Mesenteric fat pad (tissue), 1 donor: Measurements from ENCODE around the gene KLF12. TPM values are rescaled to one million over a fixed set of nuclear protein-coding genes. Genes with fewer than 3 reads are reported as not detected.

Experiments used
- DNase-seq: peaks from one replicate; pipeline ENCODE4 v3.0.0-alpha.2; 2020; ENCODE audit warnings: low spot score
- total RNA-seq: library from RNA; stranded (reverse); fragmentation: NEBNext Ultra II Directional; extraction: Animal tissue kit (Norgen Biotek cat#: 25700); gene quantifications from one replicate; pipeline ENCODE4 v1.2.1, GENCODE V29; 2021
- donor health status: DM: yes; HTN: yes; CAD: no.

KLF12 gene
- total RNA-seq, 1 donor from 2014 or later: 4.8 TPM

- DNase-seq: no peak
Measured at GRCh38 chr13:74104661-74105275, 29.4 kb downstream of the KLF12 start.

GRCh38 chr13:74103970-74104555, 30.1 kb downstream of the KLF12 start:
- DNase-seq: no peak

GRCh38 chr13:74103196-74103595, 31.0 kb downstream of the KLF12 start:
- no peak for DNase-seq

GRCh38 chr13:74102691-74103090, 31.5 kb downstream of the KLF12 start:
- no peak for DNase-seq

GRCh38 chr13:74101436-74101835, 32.8 kb downstream of the KLF12 start:
- no peak for DNase-seq

- DNase-seq: no peak
Measured at GRCh38 chr13:74098077-74098476, 36.1 kb downstream of the KLF12 start.

GRCh38 chr13:74097116-74097515, 37.1 kb downstream of the KLF12 start:
- DNase-seq: no peak

GRCh38 chr13:74093691-74094090, 40.5 kb downstream of the KLF12 start:
- no peak for DNase-seq

- DNase-seq: no peak
Measured at GRCh38 chr13:74092711-74093110, 41.5 kb downstream of the KLF12 start.

GRCh38 chr13:74090869-74091605, 43.2 kb downstream of the KLF12 start:
- DNase-seq: no peak

- DNase-seq: no peak
Measured at GRCh38 chr13:74090397-74090796, 43.8 kb downstream of the KLF12 start.

GRCh38 chr13:74087357-74087756, 46.8 kb downstream of the KLF12 start:
- no peak for DNase-seq
